Measurements from ENCODE around the gene BFAR. TPM values are rescaled to one million over a fixed set of nuclear protein-coding genes. Genes with fewer than 3 reads are reported as not detected.

Gene BFAR
- total and polyA plus RNA-seq, 2 donors (not counting 3 experiments of a cell fraction or from before 2014, with no cell fraction given): 57.3 to 73.5 TPM

DNA sequence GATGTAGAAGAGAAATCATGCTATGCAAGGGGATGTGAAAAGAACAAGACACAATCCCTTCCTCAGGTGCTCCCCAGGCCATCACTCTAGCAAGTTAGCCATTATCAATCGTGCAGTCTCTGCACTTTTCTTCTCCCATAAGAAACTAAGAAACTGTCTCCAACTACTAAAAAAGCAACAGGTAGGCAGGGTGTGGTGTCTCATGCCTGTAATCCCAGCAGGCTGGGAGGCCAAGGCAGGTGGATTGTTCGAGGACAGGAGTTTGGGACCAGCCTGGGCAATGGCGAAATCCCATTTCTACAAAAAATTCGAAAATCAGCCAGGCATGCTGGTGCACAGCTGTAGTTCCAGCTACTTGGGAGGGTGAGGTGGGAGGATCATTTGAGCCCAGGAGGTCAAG lies 16.5 kb upstream of the BFAR start:
- ChIA-PET POLR2A (no interaction called here), CTCF (interaction anchor here (1.0 to 2.0 kb wide), 2 partner anchors 11 to 14 kb away, joined by 3 to 6 read pairs; no protein-coding TSS in a partner anchor)
- Histone ChIP-seq H3K4me3 (replicated peaks in 1 of 3; ENCODE audit: insufficient read depth in 1 of 3, low read depth in 1 of 3, low read length in 3 of 3) (no peak overlapping the region), H3K9me1 (replicated peaks; ENCODE audit: control insufficient read depth, extremely low read depth, insufficient read depth, low read length) (no peaks in the 10 kb centered on the region), H3K27ac (ENCODE audit: insufficient read depth, low read depth, low read length) (no peak overlapping the region), H3K9me3 (replicated peaks; ENCODE audit: control insufficient read depth, insufficient read depth, low read length) (no peaks in the 10 kb centered on the region), H3K27me3 (ENCODE audit: control insufficient read depth in 2 of 2, insufficient read depth in 2 of 2, low read length in 2 of 2) (no peaks in the 10 kb centered on the region), H3K4me1 (ENCODE audit: control insufficient read depth, extremely low read depth, insufficient read depth, low read length) (no peaks in the 10 kb centered on the region), H3K9ac (replicated peaks; ENCODE audit: extremely low read depth, insufficient read depth, low read length) (no peak overlapping the region), H3K79me2 (ENCODE audit: control insufficient read depth, insufficient read depth, low read length) (no peaks in the 10 kb centered on the region), H4K20me1 (replicated peaks; ENCODE audit: control insufficient read depth, extremely low read depth, insufficient read depth, low read length) (no peaks in the 10 kb centered on the region), H3K36me3 (ENCODE audit: control insufficient read depth in 2 of 2, extremely low read depth in 1 of 2, insufficient read depth in 2 of 2, low read length in 2 of 2) (peaks cover 5 to 6% of the 10 kb centered on the region in 2 experiments), H3K4me2 (ENCODE audit: insufficient read depth, low read length) (no peak overlapping the region), H2AFZ (ENCODE audit: low read depth, low read length) (no peak overlapping the region)
- intact Hi-C loops (cut with micrococcal nuclease): no loop called here
- DNase-seq (ENCODE audit: low read depth, low spot score) (no peak), FAIRE-seq (no peak)
- BruUV-seq (replicated peaks): no TSS peak
- TF ChIP-seq EZH2 (IDR thresholded peaks at IDR 0.05; ENCODE audit: borderline replicate concordance, low read depth, low read length, severe bottlenecking) (no peak), FOS (IDR thresholded peaks at IDR 0.05; ENCODE audit: borderline replicate concordance, insufficient read depth, low read length) (no peak), MAX (IDR thresholded peaks at IDR 0.05; ENCODE audit: insufficient read depth, insufficient read length) (no peak), MYC (IDR thresholded peaks at IDR 0.05; ENCODE audit: low read depth, low read length) (no peak), POLR2AphosphoS5 (IDR thresholded peaks at IDR 0.05; ENCODE audit: insufficient read depth, low read depth, low read length) (no peak), POLR2A (IDR thresholded peaks at IDR 0.05; ENCODE audit: low read depth, low read length) (no peak), JUN (IDR thresholded peaks at IDR 0.05; ENCODE audit: borderline replicate concordance, insufficient read depth, insufficient read length, low read depth) (no peak), GATA2 (IDR thresholded peaks at IDR 0.05; ENCODE audit: insufficient read depth, insufficient read length, low read depth, low read length) (no peak)
- TF ChIP-seq, protein P1, sequence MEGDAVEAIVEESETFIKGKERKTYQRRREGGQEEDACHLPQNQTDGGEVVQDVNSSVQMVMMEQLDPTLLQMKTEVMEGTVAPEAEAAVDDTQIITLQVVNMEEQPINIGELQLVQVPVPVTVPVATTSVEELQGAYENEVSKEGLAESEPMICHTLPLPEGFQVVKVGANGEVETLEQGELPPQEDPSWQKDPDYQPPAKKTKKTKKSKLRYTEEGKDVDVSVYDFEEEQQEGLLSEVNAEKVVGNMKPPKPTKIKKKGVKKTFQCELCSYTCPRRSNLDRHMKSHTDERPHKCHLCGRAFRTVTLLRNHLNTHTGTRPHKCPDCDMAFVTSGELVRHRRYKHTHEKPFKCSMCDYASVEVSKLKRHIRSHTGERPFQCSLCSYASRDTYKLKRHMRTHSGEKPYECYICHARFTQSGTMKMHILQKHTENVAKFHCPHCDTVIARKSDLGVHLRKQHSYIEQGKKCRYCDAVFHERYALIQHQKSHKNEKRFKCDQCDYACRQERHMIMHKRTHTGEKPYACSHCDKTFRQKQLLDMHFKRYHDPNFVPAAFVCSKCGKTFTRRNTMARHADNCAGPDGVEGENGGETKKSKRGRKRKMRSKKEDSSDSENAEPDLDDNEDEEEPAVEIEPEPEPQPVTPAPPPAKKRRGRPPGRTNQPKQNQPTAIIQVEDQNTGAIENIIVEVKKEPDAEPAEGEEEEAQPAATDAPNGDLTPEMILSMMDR (IDR thresholded peaks at IDR 0.05; ENCODE audit: extremely low read depth in 1 of 2, insufficient read depth in 1 of 2, low read depth in 1 of 2, low read length in 2 of 2): no peak
- dilution Hi-C loops (cut with MboI; ENCODE audit: extremely low pct_ligation_motif_present, low sequenced_read_pairs): no loop called here
